NT2/D1 (cell line): Measurements from ENCODE around the gene CXCL12.

Source experiments
- DNase-seq: peaks from one replicate; pipeline ENCODE4 v3.0.0-alpha.2; 2011; ENCODE audit warnings: low read depth, low spot score
- H3K27me3 ChIP-seq: 2 replicates; pipeline ENCODE4 v1.6.0; 2011; ENCODE audit warnings: mild to moderate bottlenecking; ENCODE audit not compliant: insufficient read length, insufficient read depth
- H3K36me3 ChIP-seq: 2 replicates; pipeline ENCODE4 v1.6.1; 2011; ENCODE audit warnings: mild to moderate bottlenecking, low read length, mixed read lengths; ENCODE audit not compliant: insufficient read depth, insufficient read length
- H3K4me1 ChIP-seq: 2 replicates; pipeline ENCODE4 v1.5.1; 2011; ENCODE audit not compliant: insufficient read depth, insufficient read length
- H3K4me3 ChIP-seq: 2 replicates; pipeline ENCODE4 v1.5.1; 2011; ENCODE audit warnings: low read depth; ENCODE audit not compliant: insufficient read length
- H3K9ac ChIP-seq: 2 replicates; pipeline ENCODE4 v1.6.0; 2011; ENCODE audit warnings: low read depth; ENCODE audit not compliant: insufficient read length
- H3K9me3 ChIP-seq: 2 replicates; pipeline ENCODE4 v1.5.1; 2011; ENCODE audit warnings: mild to moderate bottlenecking, low read length; ENCODE audit not compliant: insufficient read depth
- SUZ12 ChIP-seq: IDR thresholded peaks from 2 replicates; pipeline ENCODE4 v1.6.1; 2011; ENCODE audit not compliant: insufficient read length, insufficient read depth; ENCODE audit errors: extremely low read depth
- YY1 ChIP-seq: IDR thresholded peaks from 2 replicates; pipeline ENCODE4 v1.6.1; 2011; ENCODE audit not compliant: insufficient read length, insufficient read depth
- ZNF274 ChIP-seq: IDR thresholded peaks from 2 replicates; pipeline ENCODE4 v1.6.1; 2011; ENCODE audit warnings: mild to moderate bottlenecking, low read depth, low read length

CXCL12 gene

DNA sequence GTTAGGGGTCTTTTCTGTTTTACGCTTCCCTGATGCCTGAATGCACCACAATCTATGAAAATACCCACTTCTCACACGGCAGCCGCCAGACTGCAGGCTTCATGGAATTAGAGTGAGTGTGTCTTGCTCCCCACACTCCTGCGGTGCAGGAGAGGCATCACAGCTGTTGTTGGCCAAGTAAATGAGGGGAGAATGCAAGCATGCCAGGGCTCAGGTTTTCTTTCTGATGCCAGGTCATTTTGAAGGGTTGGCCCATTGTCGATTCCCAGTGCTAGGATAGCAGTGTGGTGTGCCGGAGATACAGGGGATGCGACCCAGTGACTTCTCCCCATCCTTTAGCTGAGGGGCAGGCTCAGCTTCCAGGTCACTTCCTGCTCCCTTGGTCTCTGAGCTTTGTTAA lies 16.3 kb downstream of the CXCL12 start:
- H3K9me3 ChIP-seq: peaks cover 6% of the 10 kb centered on the region; the same call in 1 of the 2 replicates
- no peak overlapping the region for H3K4me3 ChIP-seq
- H3K36me3 ChIP-seq: peaks cover 9% of the 10 kb centered on the region
- no peaks in the 10 kb centered on the region for H3K27me3 ChIP-seq
- no peak for TF ChIP-seq YY1
- TF ChIP-seq SUZ12: no peak
- no peak for TF ChIP-seq ZNF274
- no peak for DNase-seq
- H3K4me1 ChIP-seq: peaks cover 16% of the 10 kb centered on the region
- H3K9ac ChIP-seq: no peak overlapping the region

DNA sequence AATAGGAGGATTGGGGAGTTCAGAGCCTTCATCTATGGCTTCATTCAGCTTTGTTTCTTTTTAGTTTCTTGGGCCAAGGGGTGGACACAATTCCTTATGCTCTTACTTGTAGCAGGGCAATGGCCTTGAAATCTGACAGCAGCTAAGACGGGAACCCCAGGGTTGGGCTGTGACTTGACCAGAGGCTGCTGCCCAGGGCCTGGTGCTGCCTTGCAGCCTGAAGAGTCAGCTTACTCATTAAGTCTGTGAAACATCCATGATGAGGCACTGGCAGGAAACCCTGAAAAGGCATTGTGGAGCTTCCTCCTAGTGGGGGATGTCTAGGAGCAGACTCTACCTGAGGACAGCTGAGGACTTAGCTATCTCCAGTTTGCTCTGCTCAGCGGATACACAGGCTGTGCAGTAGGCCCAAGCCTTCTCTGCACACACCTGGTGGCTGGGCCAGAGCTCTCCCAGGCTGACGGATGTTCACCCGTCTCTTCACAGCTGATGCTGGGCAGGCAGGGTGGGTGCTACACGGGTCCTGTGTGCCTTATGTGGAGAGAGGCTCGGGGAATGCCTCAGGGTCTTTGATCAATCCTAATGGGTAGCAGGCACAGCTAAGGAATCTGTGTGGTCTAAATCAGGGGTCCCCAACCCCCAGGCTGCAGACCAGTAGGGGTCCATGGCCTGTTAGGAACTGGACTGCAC lies 17.8 kb downstream of the CXCL12 start:
- H3K9me3 ChIP-seq: peaks cover 6% of the 10 kb centered on the region; the same call in 1 of the 2 replicates
- no peak for TF ChIP-seq YY1
- no peak for TF ChIP-seq SUZ12
- no peak for TF ChIP-seq ZNF274

DNA sequence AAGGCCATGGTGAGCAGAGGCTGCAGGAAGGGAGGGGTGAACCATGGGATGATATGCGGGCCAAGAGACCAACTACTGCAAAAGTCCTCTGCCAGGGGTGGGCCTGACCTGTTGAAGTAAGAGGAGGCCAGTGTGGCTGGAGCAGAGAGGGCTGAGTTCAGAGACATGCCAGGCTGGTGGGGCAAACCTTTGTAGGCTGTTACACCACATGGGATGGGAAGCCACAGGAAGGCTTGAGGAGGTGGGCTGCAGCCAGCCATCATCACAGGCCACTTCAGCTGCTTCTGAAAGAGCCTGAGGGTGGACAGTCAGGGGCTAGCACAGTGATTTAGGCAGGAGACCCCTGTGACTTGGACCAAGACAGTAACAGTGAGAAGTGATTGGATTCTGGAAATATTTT lies 20.3 kb downstream of the CXCL12 start:
- no peak for TF ChIP-seq SUZ12
- TF ChIP-seq YY1: no peak
- no peak for TF ChIP-seq ZNF274
- peaks cover 12% of the 10 kb centered on the region for H3K4me1 ChIP-seq
- no peak overlapping the region for H3K9ac ChIP-seq
- peaks cover 6% of the 10 kb centered on the region; the same call in 1 of the 2 replicates for H3K9me3 ChIP-seq
- no peak overlapping the region for H3K4me3 ChIP-seq
- H3K36me3 ChIP-seq: no peaks in the 10 kb centered on the region
- no peak for DNase-seq
- no peaks in the 10 kb centered on the region for H3K27me3 ChIP-seq

More for the DNA sequence above, 17.8 kb downstream of the CXCL12 start:
- H3K27me3 ChIP-seq: no peaks in the 10 kb centered on the region
- peaks cover 21% of the 10 kb centered on the region for H3K4me1 ChIP-seq
- H3K36me3 ChIP-seq: no peaks in the 10 kb centered on the region
- no peak for DNase-seq
- H3K4me3 ChIP-seq: no peak overlapping the region
- H3K9ac ChIP-seq: no peak overlapping the region

DNA sequence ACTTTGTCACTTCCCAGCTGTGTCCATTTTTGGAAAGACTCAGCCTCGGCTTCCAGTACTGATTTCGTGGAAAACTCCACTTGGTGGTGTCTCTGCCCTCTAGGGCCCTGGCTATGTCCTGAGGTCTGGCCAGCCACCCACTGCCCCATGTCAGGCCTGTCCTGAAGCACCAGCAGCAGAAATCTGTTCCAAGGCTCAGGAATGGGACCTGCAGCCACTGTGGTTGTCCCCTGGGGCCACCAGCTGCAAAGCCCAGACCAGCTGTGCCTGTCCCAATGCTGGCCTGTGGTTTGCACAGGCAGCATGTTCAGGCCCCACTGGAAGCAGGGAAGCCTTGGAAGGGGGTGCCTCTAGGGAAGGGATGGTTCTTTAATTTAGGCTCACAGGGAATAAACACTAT lies 21.2 kb downstream of the CXCL12 start:
- no peaks in the 10 kb centered on the region for H3K27me3 ChIP-seq
- no peak for DNase-seq
- peaks cover 10% of the 10 kb centered on the region for H3K4me1 ChIP-seq
- no peak for TF ChIP-seq YY1
- no peak for TF ChIP-seq ZNF274
- no peak for TF ChIP-seq SUZ12
- H3K4me3 ChIP-seq: no peak overlapping the region
- no peaks in the 10 kb centered on the region for H3K36me3 ChIP-seq
- peaks cover 6% of the 10 kb centered on the region; the same call in 1 of the 2 replicates for H3K9me3 ChIP-seq
- H3K9ac ChIP-seq: no peak overlapping the region

DNA sequence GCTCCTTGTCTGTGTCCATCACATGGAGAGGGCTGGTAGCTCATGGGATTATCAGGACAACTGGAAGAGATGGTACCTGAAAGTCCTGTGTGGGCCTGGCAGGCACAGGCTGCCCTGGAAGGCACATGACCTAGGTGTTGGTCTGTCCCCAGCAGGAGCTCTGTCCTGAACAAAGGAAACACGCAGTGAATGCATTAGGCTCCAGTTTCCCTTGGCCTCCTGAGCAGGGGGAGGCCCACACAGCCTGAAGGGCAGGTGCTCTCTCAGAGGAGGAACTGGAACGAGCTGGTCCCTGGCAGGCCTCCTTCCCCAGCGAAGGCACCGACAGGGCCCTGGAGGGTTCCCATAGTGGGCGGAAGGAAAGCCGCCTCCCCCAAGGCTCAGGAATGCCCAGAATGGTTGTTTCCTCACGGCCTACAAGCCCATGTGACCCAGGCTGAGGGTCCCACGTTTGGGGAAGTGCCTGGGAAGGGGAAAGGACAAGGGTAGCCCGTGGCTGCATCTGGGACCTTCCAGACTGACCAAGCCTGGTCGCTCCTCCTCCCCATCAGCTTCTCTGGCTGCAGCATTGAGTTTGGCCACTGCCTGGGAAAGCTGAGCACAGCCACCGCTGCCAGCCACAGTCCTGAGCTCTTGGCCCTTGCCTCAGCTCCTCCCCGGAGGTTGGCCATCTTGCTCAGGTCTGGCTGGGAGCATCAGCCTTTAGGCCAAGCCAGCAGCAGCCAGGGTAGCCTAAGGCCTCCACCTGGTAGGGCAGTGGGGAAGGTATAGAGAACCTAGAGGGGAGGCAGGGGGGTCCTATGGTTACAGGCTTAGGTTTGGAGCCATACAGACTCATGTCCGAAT lies 21.8 kb downstream of the CXCL12 start:
- TF ChIP-seq SUZ12 (no peak), ZNF274 (no peak), YY1 (no peak)
- no peak overlapping the region for H3K4me3 ChIP-seq
- H3K9me3 ChIP-seq: peaks cover under 1% of the 10 kb centered on the region; the same call in 1 of the 2 replicates
- no peaks in the 10 kb centered on the region for H3K27me3 ChIP-seq
- no peak overlapping the region for H3K9ac ChIP-seq
- peaks cover 10% of the 10 kb centered on the region for H3K4me1 ChIP-seq
- DNase-seq: no peak
- H3K36me3 ChIP-seq: no peaks in the 10 kb centered on the region

DNA sequence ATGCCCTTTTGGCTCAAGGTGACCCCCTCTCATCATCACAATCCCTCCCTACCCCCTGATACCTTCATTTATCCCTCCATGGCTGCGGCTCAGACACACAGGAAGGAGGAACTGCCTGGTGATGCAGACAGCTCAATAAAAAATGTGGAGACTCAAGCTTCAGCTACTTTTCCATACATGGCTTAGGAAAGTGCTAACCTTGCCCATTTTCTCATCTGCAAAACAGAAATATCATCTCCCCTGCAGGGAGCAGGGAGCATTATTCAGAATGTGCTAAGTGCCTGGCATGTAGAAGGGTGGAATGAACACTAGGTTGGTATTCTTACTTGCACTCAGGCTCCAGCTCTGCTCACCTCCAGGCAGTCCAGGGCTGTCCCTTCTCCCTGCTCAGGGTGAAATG lies 23.8 kb downstream of the CXCL12 start:
- DNase-seq: no peak
- Histone ChIP-seq H3K9me3 (no peaks in the 10 kb centered on the region), H3K27me3 (no peaks in the 10 kb centered on the region), H3K36me3 (no peaks in the 10 kb centered on the region), H3K9ac (no peak overlapping the region), H3K4me1 (peaks cover 13% of the 10 kb centered on the region), H3K4me3 (no peak overlapping the region)
- no peak for TF ChIP-seq SUZ12
- no peak for TF ChIP-seq YY1
- no peak for TF ChIP-seq ZNF274
